K562 (cell line): ENCODE results near the gene KRTAP10-9. TPM values are rescaled to one million over a fixed set of nuclear protein-coding genes. Genes with fewer than 3 reads are reported as not detected.

Source experiments
- ATAC-seq: fragments of 200-7000 bp; cut with Tn5 transposase; 3 replicates; pipeline ENCODE4 v1.9.1; 2020; ENCODE audit warnings: moderate library complexity
- BruUV-seq: library from RNA; stranded (reverse); fragments of 400-500 nt; replicated peaks from 2 replicates; lab custom pipeline; 2021; lab: Mats Ljungman, UMichigan
- CTCF ChIA-PET: fragments of 300-600 bp; formaldehyde crosslinking; extraction: SDS; loops from one replicate; lab custom pipeline; 2021; ENCODE audit warnings: low intra/inter-chr PET ratio; lab: Yijun Ruan, JAX
- POLR2A ChIA-PET: fragments of 300-600, 350-650 bp; sonication (Branson Sonifier 250); formaldehyde crosslinking; extraction: SDS; loops from one replicate; lab custom pipeline; 2021; ENCODE audit warnings: antibody characterized with exemption, inconsistent platforms; lab: Yijun Ruan, JAX
- DNase-seq, 4 experiments: peaks; one replicate each; pipeline versions ENCODE4 v3.0.0 to v3.0.0-alpha.2; 2011 to 2018; ENCODE audit warnings: low spot score in 3 of 4, mixed read lengths in 3 of 4; ENCODE audit errors: extremely low read depth in 1 of 4
- FAIRE-seq: peaks from 2 replicates; lab custom pipeline; 2011; peaks lifted over from hg19 to GRCh38; lab: Jason Lieb, UNC
- H2AFZ ChIP-seq: 2 replicates; pipeline ENCODE4 v1.6.0; 2011; ENCODE audit warnings: low read depth, low read length, control low read depth, inconsistent platforms
- H3K27ac ChIP-seq: fragments of 200-600 bp; 3 replicates; pipeline ENCODE4 v1.8.0; 2011; ENCODE audit warnings: low read depth, mild to moderate bottlenecking, control low read depth, inconsistent platforms, low read length, moderate library complexity, mixed read lengths; ENCODE audit errors: extremely low read depth
- H3K27me3 ChIP-seq, 2 experiments: fragments of 300-600 bp in 1 of 2; 2 replicates in 1 of 2; 3 replicates in 1 of 2; pipeline versions ENCODE4 v1.6.0 to v1.8.0; 2011; ENCODE audit warnings: inconsistent platforms in 2 of 2, low read length in 2 of 2, mild to moderate bottlenecking in 1 of 2, mixed read lengths in 1 of 2, moderate library complexity in 1 of 2; ENCODE audit not compliant: control insufficient read depth in 2 of 2, insufficient read depth in 2 of 2
- H3K36me3 ChIP-seq: fragments of 300-600 bp; 3 replicates; pipeline ENCODE4 v1.8.0; 2011; ENCODE audit warnings: mild to moderate bottlenecking, low read length, inconsistent platforms; ENCODE audit not compliant: control insufficient read depth, insufficient read depth
- H3K4me1 ChIP-seq, 2 experiments: fragments of 200-600 bp in 1 of 2; replicated peaks in 1 of 2; 2 replicates in 1 of 2; 3 replicates in 1 of 2; pipeline versions ENCODE4 v1.5.1 to v1.8.0; 2011; ENCODE audit warnings: inconsistent platforms in 2 of 2, low read length in 2 of 2, mild to moderate bottlenecking in 1 of 2, mixed read lengths in 1 of 2, moderate library complexity in 1 of 2; ENCODE audit not compliant: control insufficient read depth in 2 of 2, insufficient read depth in 2 of 2
- H3K4me2 ChIP-seq: 2 replicates; pipeline ENCODE4 v1.6.1; 2011; ENCODE audit warnings: low read length, control low read depth, inconsistent platforms, mixed read lengths; ENCODE audit not compliant: insufficient read depth
- H3K4me3 ChIP-seq: fragments of 200-600 bp; sonication (generic), shearing (Covaris generic); 2 replicates; pipeline ENCODE4 v1.5.1; 2016; ENCODE audit warnings: control low read depth, inconsistent platforms
- H3K79me2 ChIP-seq: fragments of 200-600 bp; 3 replicates; pipeline ENCODE4 v1.8.0; 2011; ENCODE audit warnings: low read length, inconsistent platforms; ENCODE audit not compliant: control insufficient read depth, insufficient read depth
- H3K9ac ChIP-seq, 2 experiments: 2 replicates each; pipeline versions ENCODE4 v1.6.0 to v1.6.1; 2011; ENCODE audit warnings: low read depth in 2 of 2, low read length in 2 of 2, control low read depth in 1 of 2, inconsistent platforms in 1 of 2, mild to moderate bottlenecking in 1 of 2, mixed read lengths in 1 of 2; ENCODE audit not compliant: insufficient read depth in 1 of 2
- H3K9me1 ChIP-seq: one replicate; pipeline ENCODE4 v1.6.0; 2011; ENCODE audit warnings: inconsistent platforms, mild to moderate bottlenecking, low read length, moderate library complexity; ENCODE audit not compliant: control insufficient read depth, insufficient read depth
- H3K9me3 ChIP-seq: replicated peaks from 2 replicates; pipeline ENCODE4 v1.5.1; 2011; ENCODE audit warnings: low read depth, low read length, inconsistent platforms; ENCODE audit not compliant: control insufficient read depth, insufficient read depth
- H4K20me1 ChIP-seq: replicated peaks from 2 replicates; pipeline ENCODE4 v1.6.1; 2011; ENCODE audit warnings: low read length, inconsistent platforms, mixed read lengths; ENCODE audit not compliant: control insufficient read depth, insufficient read depth
- CCNT2 ChIP-seq: IDR thresholded peaks from 2 replicates; pipeline ENCODE4 v1.6.1; 2011; ENCODE audit warnings: borderline replicate concordance, low read depth, mild to moderate bottlenecking, moderate library complexity, mixed read lengths, low read length; ENCODE audit not compliant: insufficient read length; ENCODE audit errors: extremely low read depth
- CEBPZ ChIP-seq: fragments of 150-350 bp; IDR thresholded peaks from 2 replicates; pipeline ENCODE4 v1.6.1; 2014; ENCODE audit warnings: low read depth, mild to moderate bottlenecking, low read length, borderline replicate concordance
- ESRRA ChIP-seq: fragments of 450-650 bp; IDR thresholded peaks from 2 replicates; pipeline ENCODE4 v1.6.1; 2014; ENCODE audit warnings: low read depth, mild to moderate bottlenecking, moderate library complexity, borderline replicate concordance
- HDGF ChIP-seq: fragments of 450-650 bp; IDR thresholded peaks from 2 replicates; pipeline ENCODE4 v1.6.1; 2016
- HMBOX1 ChIP-seq: sonication (generic); IDR thresholded peaks from 2 replicates; pipeline ENCODE4 v1.6.1; 2016
- NELFE ChIP-seq: IDR thresholded peaks from 2 replicates; pipeline ENCODE4 v1.6.1; 2011; ENCODE audit warnings: mild to moderate bottlenecking; ENCODE audit not compliant: insufficient read depth, insufficient read length
- SIRT6 ChIP-seq: IDR thresholded peaks from one replicate; pipeline ENCODE4 v1.6.1; 2012; ENCODE audit warnings: low read depth, mild to moderate bottlenecking, control low read depth, inconsistent platforms, low read length, moderate library complexity
- SMARCE1 ChIP-seq: fragments of 450-650 bp; IDR thresholded peaks from 2 replicates; pipeline ENCODE4 v1.7.1; 2016; ENCODE audit warnings: mild to moderate bottlenecking
- ZBTB26 ChIP-seq: fragments of 450-650 bp; formaldehyde crosslinking; IDR thresholded peaks from 2 replicates; pipeline ENCODE4 v1.4.0; 2022; ENCODE audit warnings: missing genetic modification characterization
- WGBS: fragments of 100-300 bp; shearing (Covaris generic); methylation state at CpG from one replicate; pipeline ENCODE4 v1.1.6; 2016; ENCODE audit warnings: low coverage, mixed read lengths; ENCODE audit not compliant: insufficient coverage; ENCODE audit errors: missing lambda C conversion rate; 5-methylcytosine and 5-hydroxymethylcytosine counted together
- in situ Hi-C: fragments of 300-500 bp; cut with MboI; formaldehyde crosslinking; loops from 4 replicates; pipeline ENCODE4 v1.15.0; 2018; ENCODE audit warnings: inconsistent platforms, mixed read lengths
- intact Hi-C: fragments of 100-400 bp; cut with micrococcal nuclease; formaldehyde crosslinking; loops from 2 replicates; pipeline ENCODE4 v1.14.2; 2022
- polyA plus RNA-seq, 8 experiments: library from polyadenylated mRNA; depleted of rRNA in 4 of 8; stranded (reverse) in 5 of 8; unstranded in 3 of 8; fragments of >200 nt; fragmentation: Nextera tagmentation in 2 of 8; fragmentation: Illumina TruSeq in 1 of 8; extraction: Ambion mirVana in 2 of 8; extraction: Trizol in 1 of 8; gene quantifications; 2 replicates each; pipeline versions ENCODE4 v1.2.1 to v1.2.3, GENCODE V29; 2011 to 2014; ENCODE audit warnings: inconsistent platforms in 1 of 8, missing spikeins in 1 of 8
- total RNA-seq, 7 experiments: library from RNA; depleted of rRNA in 6 of 7; stranded (reverse); fragments of >200 nt in 6 of 7; fragmentation: Illumina TruSeq in 2 of 7; extraction: Trizol in 2 of 7; gene quantifications; 2 replicates each; pipeline versions ENCODE4 v1.2.1 to v1.2.3, GENCODE V29; 2011 to 2021; ENCODE audit warnings: low replicate concordance in 1 of 7

Gene KRTAP10-9
- total and polyA plus RNA-seq, 9 of the 15 experiments (the other 6 are each of a cell fraction or from before 2014, with no cell fraction given) = not detected

- no peak for FAIRE-seq
- 21% methylated on average over 2 of the region's 2 CpGs for WGBS
- in situ Hi-C loops (no loop called here), intact Hi-C loops (no loop called here)
- CTCF ChIA-PET = no interaction called here
- no peaks in the 10 kb centered on the region for H3K4me1 ChIP-seq
- no peaks in the 10 kb centered on the region for H3K36me3 ChIP-seq
- peaks cover 5% of the 10 kb centered on the region; the same call in 1 of the 2 replicates for H3K9me3 ChIP-seq
- no peak for ATAC-seq
- no TSS peak for BruUV-seq
- H4K20me1 ChIP-seq = no peaks in the 10 kb centered on the region
- no peak overlapping the region for H3K4me2 ChIP-seq
- no peak overlapping the region for H3K9ac ChIP-seq
- H3K4me3 ChIP-seq = no peak overlapping the region
- no peak for TF ChIP-seq NELFE
- no peak for TF ChIP-seq CCNT2
- no peak for TF ChIP-seq SMARCE1
- TF ChIP-seq SIRT6 = no peak
- TF ChIP-seq HMBOX1 = no peak
- no peak for TF ChIP-seq CEBPZ
- TF ChIP-seq HDGF = no peak
- TF ChIP-seq ZBTB26 (CRISPR knock-in tag) = no peak
- TF ChIP-seq ESRRA = no peak
- no peak for DNase-seq
- no peak overlapping the region for H3K27ac ChIP-seq
- H3K79me2 ChIP-seq = no peaks in the 10 kb centered on the region
- POLR2A ChIA-PET = interaction anchor here (0.7 kb wide), 1 partner anchor 113 kb away, joined by 3 read pairs; no protein-coding TSS in a partner anchor
- H2AFZ ChIP-seq = no peak overlapping the region
- H3K9me1 ChIP-seq = no peaks in the 10 kb centered on the region
- H3K27me3 ChIP-seq = peaks cover 0 to 6% of the 10 kb centered on the region in 2 experiments; a peak in 1 of 5 replicates
These were observed 3.5 kb downstream of the KRTAP10-9 start for GRCh38 chr21:44630440-44630839.
